ENCODE data around the gene SMG6. TPM values are rescaled to one million over a fixed set of nuclear protein-coding genes. Genes with fewer than 3 reads are reported as not detected.

The SMG6 gene
- total RNA-seq, 1 experiment from 2014 or later = 25.6 TPM

GRCh38 chr17:2203818-2204217 lies 99.8 kb downstream of the SMG6 start:
- H3K4me3 Mint-ChIP-seq = no peak overlapping the region
- H3K9me3 Mint-ChIP-seq = no peaks in the 10 kb centered on the region
- ChIA-PET POLR2A (no interaction called here), CTCF (interaction anchor here (0.7 to 1.3 kb wide), 3 partner anchors 10 to 149 kb away, joined by 3 read pairs; partner anchors contain the start of gene HIC1)
- H3K36me3 Mint-ChIP-seq = no peaks in the 10 kb centered on the region
- TF ChIP-seq ERG (CRISPR knock-in tag; IDR thresholded peaks at IDR 0.05) (no peak), ZNF121 (CRISPR knock-in tag; IDR thresholded peaks at IDR 0.05) (peak; percentile 65; the same call in 1 of the 2 replicates)
- no peak for ATAC-seq
- H3K27me3 Mint-ChIP-seq (ENCODE audit: low read depth) = no peaks in the 10 kb centered on the region
- peaks cover 6% of the 10 kb centered on the region; the same call in 1 of the 2 replicates for H3K4me1 Mint-ChIP-seq
- no peak for DNase-seq (ENCODE audit: low spot score)
- H3K27ac Mint-ChIP-seq = no peak overlapping the region

- CTCF ChIA-PET = no interaction called here
- Mint-ChIP-seq H3K27ac (no peak overlapping the region), H3K27me3 (ENCODE audit: low read depth) (no peaks in the 10 kb centered on the region), H3K4me1 (peaks cover under 1% of the 10 kb centered on the region; the same call in 1 of the 2 replicates), H3K36me3 (no peaks in the 10 kb centered on the region), H3K9me3 (no peaks in the 10 kb centered on the region), H3K4me3 (no peak overlapping the region)
- no peak for TF ChIP-seq PRRX2 (CRISPR knock-in tag; IDR thresholded peaks at IDR 0.05)
- TF ChIP-seq JUN (CRISPR knock-in tag; IDR thresholded peaks at IDR 0.05) = no peak
- TF ChIP-seq IRF1 (CRISPR knock-in tag; IDR thresholded peaks at IDR 0.05) = no peak
- TF ChIP-seq ZNF281 (CRISPR knock-in tag; IDR thresholded peaks at IDR 0.05) = no peak
- no peak for TF ChIP-seq PRDM15 (CRISPR knock-in tag; IDR thresholded peaks at IDR 0.05)
- no peak for TF ChIP-seq SP1 (CRISPR knock-in tag; conservative IDR thresholded peaks at IDR 0.05)
- TF ChIP-seq SMAD4 (CRISPR knock-in tag; IDR thresholded peaks at IDR 0.05) = no peak
- TF ChIP-seq ZNF425 (CRISPR knock-in tag; conservative IDR thresholded peaks at IDR 0.05) = no peak
- POLR2A ChIA-PET = no interaction called here
- no peak for ATAC-seq
- no peak for DNase-seq (ENCODE audit: low spot score)
These were observed 100.5 kb downstream of the SMG6 start for GRCh38 chr17:2202996-2203575.

All from WTC11 (cell line).